HL-60/S4 treated with phorbol 12-myristate 13-acetate at 8.2 ng/mL for 4 days and 3 days (cell line): Measurements from ENCODE around the gene TBC1D16.

Source experiments
- in situ Hi-C: fragments of 300-500 bp; cut with MboI; formaldehyde crosslinking; loops from 2 replicates; pipeline ENCODE4 v1.15.0; 2022; ENCODE audit warnings: low sequenced_read_pairs

Gene TBC1D16

DNA sequence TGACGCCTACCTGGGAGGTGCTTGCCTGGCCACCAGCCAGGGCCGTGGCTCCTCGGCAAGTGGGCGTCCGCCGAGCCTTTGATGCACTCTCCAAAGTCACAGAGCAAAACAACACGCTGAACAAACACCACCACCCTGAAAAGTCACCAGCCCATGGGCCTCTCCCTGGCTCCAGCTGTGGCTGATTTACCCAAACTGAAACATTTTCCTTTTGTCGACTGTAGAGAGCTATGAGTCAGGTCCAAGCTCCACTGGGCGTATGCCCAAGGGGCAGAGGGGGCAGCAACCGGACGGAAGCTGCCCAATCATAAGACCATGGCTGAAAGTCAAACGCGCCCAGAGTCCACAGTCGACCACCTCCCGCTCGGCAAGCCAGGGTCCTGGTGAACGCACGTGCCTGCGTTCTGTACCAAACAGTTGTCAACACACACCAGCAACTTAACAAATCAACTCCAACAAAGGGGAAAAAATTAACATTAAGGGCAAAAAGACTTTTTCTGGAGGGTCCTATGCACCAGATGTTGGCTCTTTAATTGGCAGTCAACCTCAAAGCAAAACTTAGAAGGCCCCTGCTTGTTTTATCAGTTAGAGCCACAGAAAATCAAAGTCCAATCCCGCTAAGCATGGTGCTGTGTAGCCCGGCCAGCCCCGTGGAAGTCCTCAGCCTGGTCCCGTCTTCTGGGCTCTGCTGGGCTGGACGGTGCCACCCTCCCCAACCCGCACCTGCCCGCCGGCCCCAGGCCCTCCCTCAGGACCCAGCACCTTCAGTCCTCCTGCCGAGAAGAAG lies 47.3 kb downstream of the TBC1D16 start:
- in situ Hi-C loops, result no loop called here

- in situ Hi-C loops, result no loop called here
Observed at GRCh38 chr17:79987935-79988184, 47.8 kb downstream of the TBC1D16 start.

- in situ Hi-C loops, result no loop called here
Observed at GRCh38 chr17:79987187-79987934, 48.3 kb downstream of the TBC1D16 start.

DNA sequence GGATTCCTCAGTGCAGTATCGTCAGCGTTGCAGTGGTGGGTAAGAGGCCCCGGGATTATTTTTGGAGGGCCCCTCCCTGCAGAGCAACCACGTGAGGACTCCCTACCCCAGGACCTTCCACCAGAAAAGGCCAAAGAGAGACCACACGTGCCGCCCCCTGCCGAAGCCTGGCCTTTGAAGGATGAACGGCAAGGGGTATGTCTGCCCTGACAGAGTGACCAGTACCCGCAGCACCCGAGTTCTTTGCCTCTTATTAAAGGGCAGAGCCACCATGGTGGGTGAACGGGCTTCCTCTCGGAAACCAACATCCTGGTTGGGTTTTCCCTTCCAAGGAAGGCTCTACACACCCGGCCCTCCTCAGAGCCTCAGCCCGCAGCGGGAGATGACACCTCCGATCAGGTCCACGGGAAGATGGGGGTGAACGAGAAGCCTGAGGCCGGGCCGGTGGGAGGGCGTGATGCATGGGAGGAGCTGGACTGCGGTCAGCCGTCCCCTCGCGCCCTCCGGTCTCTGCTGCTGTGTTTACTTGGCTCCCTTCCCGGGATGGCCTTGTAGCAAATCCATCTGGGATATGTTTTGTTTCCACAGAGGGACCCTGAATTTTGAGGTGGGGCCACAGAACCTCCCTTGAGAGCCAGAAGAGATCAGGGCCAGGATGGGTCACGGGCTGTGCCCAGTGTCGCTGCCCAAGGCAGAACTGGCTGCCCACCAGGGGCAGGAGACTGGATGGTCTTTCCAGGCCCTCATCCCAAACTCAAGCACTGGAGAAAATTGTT lies 49.1 kb downstream of the TBC1D16 start:
- in situ Hi-C loops, result no loop called here

- in situ Hi-C loops, result no loop called here
Observed at GRCh38 chr17:79985943-79986391, 49.7 kb downstream of the TBC1D16 start.

- in situ Hi-C loops, result no loop called here
Observed at GRCh38 chr17:79985361-79985942, 50.2 kb downstream of the TBC1D16 start.

DNA sequence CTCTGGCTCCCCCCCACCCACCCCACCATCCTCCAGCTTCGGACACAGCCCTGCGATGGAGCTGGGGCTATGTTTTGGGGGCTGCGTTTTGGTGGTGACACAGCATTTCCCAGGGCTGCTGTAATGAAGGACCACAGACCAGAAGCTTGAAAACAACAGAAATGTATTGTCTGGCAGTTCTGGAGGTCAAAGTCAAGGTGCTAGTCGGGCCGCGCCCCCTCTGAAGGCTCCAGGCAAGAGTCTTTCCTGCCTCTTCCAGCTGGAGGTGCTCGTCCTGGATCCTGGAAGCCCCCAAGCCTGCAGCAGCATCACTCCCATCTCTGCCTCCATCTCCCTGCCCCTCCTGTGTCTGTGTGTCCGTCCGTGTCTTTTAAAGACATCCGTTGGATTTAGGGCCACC lies 50.8 kb downstream of the TBC1D16 start:
- in situ Hi-C loops, result no loop called here

DNA sequence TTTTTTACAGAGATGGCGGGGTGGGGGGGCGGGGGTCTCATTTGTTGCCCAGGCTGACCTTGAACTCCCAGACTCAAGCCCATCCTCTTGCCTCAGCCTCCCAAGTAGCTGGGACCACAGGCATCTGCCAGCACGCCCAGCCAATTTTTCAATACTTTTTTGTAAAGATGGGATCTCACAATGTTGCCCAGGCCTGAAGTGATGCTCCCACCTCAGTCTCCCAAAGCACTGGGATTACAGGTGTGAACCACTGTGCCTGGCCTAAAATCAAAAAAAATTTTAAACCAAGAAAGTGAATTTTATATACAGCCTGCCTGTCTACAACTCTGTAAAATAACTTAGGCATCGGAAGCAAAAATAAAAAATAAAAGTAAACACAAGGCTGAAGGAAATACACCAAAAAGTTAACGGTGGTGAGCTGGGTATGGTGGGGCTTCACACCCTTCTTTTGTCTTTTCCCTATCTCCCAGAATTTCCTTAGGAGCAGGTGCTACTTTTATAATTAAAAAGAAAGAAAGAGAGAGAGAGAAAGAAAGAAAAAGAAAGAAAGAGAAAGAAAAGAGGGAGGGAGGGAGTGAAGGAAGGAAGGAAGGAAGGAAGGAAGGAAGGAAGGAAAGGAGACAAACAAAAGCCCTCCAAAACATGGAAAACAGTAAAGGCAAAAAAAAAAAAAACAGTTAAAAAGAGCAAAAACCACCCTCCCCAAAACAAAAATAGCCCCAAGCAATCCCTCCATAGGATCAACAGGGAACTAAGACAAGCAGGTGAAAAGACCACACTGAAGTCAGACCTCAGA lies 51.4 kb downstream of the TBC1D16 start:
- in situ Hi-C loops, result no loop called here

DNA sequence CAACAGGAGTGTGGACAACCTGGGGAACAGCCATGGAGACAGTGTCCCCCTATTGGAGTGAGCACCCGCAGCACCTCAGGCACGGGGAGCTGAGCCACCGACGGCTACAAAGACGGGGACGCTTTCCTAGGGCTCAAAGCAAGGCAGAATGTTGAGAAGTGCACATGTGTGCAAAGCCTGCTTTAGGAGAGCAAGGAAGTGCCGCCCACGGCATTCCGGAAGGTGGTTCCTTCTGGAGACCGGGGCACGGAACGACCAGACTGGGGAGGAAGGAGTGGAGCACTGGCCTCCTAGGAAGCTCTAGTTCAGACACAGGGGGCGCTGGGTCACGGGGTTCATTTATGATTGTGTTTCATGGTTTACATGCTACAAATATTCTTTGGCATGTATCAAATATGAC lies 52.2 kb downstream of the TBC1D16 start:
- in situ Hi-C loops, result no loop called here

DNA sequence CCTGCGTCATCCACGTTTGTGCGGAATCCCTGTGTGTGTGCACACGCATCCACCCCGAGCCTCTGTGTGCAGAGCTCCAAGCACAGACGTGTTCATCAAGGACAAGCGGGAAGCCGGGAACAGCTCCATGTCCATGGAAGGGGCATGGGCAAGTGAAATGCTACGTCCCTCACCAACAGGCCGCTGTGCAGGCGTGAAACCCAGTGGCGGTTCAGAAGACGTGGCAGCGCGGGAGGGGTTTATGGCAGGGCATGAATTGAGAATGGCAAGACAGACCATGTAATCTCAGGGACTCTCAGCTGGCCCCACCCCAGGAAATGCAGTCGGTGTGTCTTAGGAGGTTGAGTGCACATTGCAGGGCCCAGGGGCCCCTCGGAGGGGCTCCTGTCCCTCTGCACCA lies 52.7 kb downstream of the TBC1D16 start:
- in situ Hi-C loops, result no loop called here

- in situ Hi-C loops, result no loop called here
Observed at GRCh38 chr17:79981661-79982101, 54.0 kb downstream of the TBC1D16 start.

- in situ Hi-C loops, result no loop called here
Observed at GRCh38 chr17:79981090-79981489, 54.6 kb downstream of the TBC1D16 start.

DNA sequence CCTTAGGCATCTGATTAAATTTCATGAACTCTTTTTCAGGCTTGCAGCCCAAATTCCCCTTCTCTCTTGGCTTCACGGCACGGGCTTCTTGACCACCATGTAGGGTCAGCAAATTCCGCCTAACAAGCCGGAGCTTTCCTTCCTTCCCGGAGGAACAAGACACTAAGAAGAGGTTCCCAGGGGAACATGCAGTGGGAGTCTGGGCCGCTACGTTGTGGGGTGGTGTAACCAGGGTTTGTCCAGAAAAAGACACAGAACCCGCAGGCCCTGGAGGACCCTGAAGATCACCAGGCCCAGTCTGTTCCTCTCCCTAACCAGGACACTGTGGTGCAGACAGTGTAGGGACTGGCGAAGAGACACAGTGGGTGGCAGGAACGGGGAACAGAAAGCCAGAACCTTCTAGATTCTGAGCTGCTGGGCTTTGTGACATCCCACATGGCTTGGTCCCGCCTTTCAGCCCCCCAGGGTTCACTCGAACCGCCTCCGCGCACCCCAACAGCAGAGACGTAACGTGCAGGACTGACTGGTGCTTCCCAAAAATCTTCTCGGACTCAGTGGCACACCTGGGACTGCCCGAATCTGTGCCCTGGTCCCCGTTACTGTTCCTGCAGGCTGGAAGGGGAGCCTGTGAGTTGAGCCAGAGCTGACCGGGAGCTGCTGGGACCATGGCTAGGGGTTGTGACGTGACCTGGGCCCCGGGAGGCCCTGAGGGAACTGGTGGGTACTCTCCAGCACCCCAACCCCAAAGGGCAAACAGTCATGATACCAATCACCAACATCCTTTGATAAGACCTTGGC lies 55.2 kb downstream of the TBC1D16 start:
- in situ Hi-C loops, result no loop called here

GRCh38 chr17:79979816-79980215 lies 55.9 kb downstream of the TBC1D16 start:
- in situ Hi-C loops, result no loop called here

DNA sequence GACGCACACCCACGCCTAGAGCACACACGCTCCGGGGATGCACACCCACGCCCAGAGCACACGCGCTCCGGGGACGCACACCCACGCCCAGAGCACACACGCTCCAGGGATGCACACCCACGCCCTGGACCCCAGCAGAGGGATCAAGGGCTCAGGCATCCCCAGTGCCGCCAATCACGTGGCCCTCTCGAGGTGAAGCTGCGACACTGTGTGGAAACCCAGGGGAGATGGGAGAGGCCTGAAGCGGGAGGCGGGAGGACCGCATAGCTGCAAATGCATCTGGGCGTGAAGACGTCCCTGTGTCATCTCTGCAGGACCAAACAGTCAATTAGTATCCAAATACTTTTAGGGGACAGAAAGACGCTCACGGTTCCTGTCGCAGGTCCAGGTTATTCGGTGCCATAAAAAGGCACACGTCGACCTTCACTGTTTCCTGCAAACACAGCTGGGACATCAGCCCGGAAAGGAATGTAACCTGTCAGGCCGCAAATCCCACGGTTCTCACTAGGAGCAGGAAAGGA lies 56.4 kb downstream of the TBC1D16 start:
- in situ Hi-C loops, result no loop called here

DNA sequence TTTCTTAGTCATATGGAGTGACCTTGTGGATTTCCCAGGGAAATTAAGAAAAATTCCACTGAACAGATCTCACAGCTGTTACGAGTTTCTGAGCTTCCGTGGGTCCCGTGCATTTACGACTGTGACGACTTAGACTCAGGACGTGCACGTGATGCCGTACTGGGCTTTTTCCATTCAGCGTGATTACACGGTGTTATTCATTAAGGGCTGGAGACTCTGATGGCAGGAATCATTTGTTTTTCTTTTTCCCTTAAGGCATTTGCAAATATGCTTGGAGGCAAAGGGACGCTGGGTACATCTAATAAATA lies 57.2 kb downstream of the TBC1D16 start:
- in situ Hi-C loops, result no loop called here

GRCh38 chr17:79977708-79978547 lies 57.7 kb downstream of the TBC1D16 start:
- in situ Hi-C loops, result no loop called here

- in situ Hi-C loops, result no loop called here
Observed at GRCh38 chr17:79977161-79977631, 58.5 kb downstream of the TBC1D16 start.

- in situ Hi-C loops, result no loop called here
Observed at GRCh38 chr17:79976451-79976850, 59.2 kb downstream of the TBC1D16 start.
